CD4-positive, alpha-beta T cell treated with Interleukin-17A for 1 hour (primary cell): ENCODE data around the gene FKBP2.

Experiments
- DNase-seq: peaks from one replicate; pipeline ENCODE4 v3.0.0-alpha.2; 2020

FKBP2 gene

GRCh38 chr11:64219755-64220154 lies 21.1 kb upstream of the FKBP2 start:
- no peak for DNase-seq

DNA sequence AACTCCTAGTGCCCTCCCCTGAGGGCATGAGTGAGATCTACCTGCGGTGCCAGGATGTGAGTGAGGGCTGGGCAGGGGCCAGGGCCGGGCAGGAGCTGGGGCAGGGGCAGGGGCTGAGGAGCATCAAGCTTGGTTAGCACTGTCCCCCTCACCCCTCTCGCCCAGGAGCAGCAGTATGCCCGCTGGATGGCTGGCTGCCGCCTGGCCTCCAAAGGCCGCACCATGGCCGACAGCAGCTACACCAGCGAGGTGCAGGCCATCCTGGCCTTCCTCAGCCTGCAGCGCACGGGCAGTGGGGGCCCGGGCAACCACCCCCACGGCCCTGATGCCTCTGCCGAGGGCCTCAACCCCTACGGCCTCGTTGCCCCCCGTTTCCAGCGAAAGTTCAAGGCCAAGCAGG lies 20.6 kb upstream of the FKBP2 start:
- no peak for DNase-seq

GRCh38 chr11:64220798-64221197 lies 20.1 kb upstream of the FKBP2 start:
- DNase-seq = no peak

DNA sequence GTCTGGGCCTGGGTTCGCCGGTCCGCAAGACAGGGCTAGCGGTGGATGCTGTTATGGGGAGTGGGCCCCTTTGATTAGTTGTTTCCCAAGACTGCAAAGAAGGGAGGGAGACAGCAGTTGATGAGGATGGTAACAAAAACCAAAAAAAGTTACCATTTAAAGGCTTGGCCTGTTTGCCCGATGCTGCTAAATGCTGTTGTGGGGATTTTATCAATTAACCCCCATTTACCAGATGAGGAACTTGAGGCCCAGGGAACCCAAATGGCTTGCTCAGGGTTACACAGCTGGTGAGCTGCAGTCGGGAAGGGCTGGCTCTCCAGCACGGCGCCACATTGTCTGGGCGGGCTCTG lies 18.3 kb upstream of the FKBP2 start:
- no peak for DNase-seq

- DNase-seq = no peak
These were observed 17.8 kb upstream of the FKBP2 start for GRCh38 chr11:64223001-64223651.

DNA sequence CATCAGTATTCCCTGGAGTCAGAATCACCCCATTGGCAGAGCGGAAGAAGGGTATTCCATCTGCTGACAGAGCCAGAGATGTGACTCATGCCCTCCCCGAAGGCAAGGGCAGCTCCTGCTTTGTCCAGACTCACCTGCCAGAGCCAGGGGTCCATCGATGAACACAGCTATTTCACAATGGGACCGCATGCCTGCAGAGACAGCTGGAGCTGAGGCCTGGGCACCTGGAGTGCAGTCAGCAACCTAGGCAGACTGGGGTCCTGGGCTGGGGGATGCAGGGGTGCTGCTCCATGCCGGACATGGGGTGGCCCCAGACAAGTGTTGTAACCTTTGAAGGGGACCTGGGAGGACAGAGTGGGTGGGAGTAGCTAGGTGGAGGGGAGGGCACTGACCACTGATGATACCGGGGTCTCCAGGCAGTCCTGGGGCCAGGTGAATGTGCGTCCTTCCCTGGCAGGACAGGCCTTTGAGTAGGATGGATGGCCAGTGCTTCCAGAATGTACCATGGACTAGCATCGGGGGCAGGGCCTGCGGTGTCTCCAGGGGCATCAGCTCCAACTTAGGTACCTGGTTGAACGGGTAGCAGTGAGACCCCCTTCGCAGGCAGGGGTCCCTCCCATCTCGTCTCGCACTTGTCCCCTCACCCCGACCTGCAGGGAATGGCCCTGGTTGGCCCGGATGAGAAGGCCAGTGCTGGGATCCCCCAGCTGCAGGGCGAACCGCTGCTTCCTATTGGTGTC lies 16.6 kb upstream of the FKBP2 start:
- no peak for DNase-seq

- no peak for DNase-seq
These were observed 15.8 kb upstream of the FKBP2 start for GRCh38 chr11:64224891-64225607.

- peak; percentile 87 for DNase-seq
These were observed 15.0 kb upstream of the FKBP2 start, which contains the start of the genes NUDT22 and TRPT1 for GRCh38 chr11:64225608-64226506. TSS of gene NUDT22 (plus strand) at chr11:64226274. CDS start at chr11:64226653, 379 bp downstream. TSS of gene TRPT1 (minus strand) at chr11:64226186. CDS start at chr11:64225860, 326 bp downstream.

DNA sequence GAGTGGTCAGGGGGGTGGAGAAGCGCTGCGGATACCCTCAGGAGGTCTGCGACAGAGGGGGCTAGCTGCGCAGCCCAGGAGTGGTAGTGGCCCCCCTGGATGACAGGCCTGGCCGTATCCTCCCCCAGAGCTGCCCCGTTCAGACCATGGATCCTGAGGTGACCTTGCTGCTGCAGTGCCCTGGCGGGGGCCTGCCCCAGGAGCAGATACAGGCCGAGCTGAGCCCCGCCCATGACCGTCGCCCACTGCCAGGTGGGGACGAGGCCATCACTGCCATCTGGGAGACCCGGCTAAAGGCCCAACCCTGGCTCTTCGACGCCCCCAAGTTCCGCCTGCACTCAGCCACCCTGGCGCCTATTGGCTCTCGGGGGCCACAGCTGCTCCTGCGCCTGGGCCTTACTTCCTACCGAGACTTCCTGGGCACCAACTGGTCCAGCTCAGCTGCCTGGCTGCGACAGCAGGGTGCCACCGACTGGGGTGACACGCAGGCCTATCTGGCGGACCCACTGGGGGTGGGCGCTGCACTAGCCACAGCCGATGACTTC lies 14.3 kb upstream of the FKBP2 start:
- DNase-seq = peak; percentile 75

GRCh38 chr11:64227405-64227956 lies 13.4 kb upstream of the FKBP2 start:
- DNase-seq = no peak

GRCh38 chr11:64229090-64229743 lies 11.7 kb upstream of the FKBP2 start:
- DNase-seq = no peak

DNA sequence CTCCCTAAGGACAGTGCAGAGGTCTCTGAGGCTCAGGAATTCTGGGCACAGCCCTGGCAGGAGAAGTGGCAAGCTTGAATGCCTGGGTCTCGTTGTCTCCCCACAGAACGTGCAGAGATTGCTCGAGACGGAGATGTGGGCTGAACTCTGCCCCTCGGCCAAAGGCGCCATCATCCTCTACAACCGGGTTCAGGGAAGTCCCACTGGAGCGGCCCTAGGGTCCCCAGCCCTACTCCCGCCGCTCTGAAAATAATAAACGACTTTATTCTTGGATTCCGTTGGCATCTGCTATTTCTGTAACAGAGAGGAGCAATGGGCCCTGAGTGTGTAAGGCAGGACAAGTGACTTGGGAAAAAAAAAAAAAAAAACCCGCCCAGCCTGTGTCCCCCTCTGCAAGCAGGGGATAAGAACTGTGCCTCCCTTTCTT lies 11.1 kb upstream of the FKBP2 start:
- no peak for DNase-seq

- DNase-seq = peak; percentile 92
These were observed 10.5 kb upstream of the FKBP2 start, which contains the start of gene DNAJC4 for GRCh38 chr11:64230171-64230984. TSS of gene DNAJC4 (plus strand) at chr11:64230548. CDS start at chr11:64230855, 307 bp downstream.

DNA sequence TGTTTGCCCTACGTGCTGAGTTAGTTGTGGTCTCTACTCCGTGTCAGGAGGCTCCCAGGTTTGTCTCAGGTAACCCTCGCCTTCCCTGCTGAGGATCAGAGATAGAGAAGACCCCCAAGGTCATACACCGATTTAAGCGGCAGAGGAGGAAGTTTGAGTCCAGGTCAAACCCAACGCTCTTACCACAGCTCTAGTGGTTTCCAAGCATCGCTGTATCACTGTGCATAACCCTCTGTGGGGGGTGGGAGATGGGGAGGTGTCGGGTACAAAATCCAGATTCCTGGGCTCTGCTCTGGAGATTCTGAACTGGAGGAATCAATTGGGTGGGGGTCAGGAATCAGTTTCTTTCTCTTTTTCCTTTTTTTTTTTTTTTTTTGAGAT lies 9.9 kb upstream of the FKBP2 start:
- no peak for DNase-seq

DNA sequence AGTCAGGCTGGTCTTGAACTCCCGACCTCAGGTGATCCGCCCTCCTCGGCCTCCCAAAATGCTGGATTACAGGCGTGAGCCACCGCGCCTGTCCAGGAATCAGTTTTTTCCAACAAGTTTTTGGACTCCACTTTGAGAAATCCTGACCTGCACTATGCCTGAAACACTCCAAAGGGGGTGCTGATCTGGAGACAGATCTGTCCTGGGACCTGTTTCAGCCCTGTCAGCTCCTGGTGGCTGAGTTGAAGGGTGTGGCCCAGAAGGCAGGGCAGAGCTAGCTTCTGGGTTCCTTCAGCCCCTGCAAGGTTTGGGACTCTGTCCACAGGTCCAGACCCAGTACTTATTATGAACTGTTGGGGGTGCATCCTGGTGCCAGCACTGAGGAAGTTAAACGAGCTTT lies 9.3 kb upstream of the FKBP2 start:
- DNase-seq = no peak

- no peak for DNase-seq
These were observed 8.5 kb upstream of the FKBP2 start for GRCh38 chr11:64232182-64232966.

- DNase-seq = no peak
These were observed 8.0 kb upstream of the FKBP2 start for GRCh38 chr11:64232967-64233315.

DNA sequence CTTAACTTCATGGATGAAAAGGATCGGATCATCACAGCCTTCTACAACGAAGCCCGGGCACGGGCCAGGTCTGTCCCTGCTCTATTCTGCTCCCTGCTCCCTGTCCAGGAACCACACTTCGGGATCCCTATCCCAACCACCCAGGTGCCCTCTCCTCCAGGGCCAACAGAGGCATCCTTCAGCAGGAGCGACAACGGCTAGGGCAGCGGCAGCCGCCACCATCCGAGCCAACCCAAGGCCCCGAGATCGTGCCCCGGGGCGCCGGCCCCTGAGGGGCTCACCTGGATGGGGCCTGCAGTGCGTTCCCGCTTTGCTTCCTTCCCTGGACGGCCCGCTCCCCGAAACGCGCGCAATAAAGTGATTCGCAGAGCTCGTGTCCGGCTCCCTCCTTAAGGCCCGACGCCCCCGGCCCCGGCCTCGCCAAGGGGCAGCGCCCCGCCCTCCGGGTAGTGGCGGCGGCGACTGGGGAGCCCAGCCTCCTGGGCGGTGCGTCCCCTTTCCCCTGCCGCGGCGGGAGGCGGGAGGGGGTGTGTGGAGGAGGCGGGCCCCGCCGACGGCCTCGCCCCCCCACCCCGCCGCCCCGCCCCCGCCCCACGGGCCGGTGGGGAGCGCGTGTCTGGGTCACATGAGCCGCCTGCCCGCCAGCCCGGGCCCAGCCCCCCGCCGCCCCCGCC lies 6.8 kb upstream of the FKBP2 start, which contains the start of gene VEGFB:
TSS of gene VEGFB (plus strand) at position 672 of the 674 bp plus-strand sequence. CDS start 250 bp downstream, outside the sequence.
- DNase-seq = peak; percentile 80
